DOHH2 (cell line): ENCODE data around the gene TMEM52B.

Experiments
- CTCF ChIP-seq: fragments of 200-600 bp; sonication (generic); IDR thresholded peaks from one replicate; pipeline ENCODE4 v1.5.1; 2014; ENCODE audit warnings: antibody characterized with exemption, mild to moderate bottlenecking, low read depth, low read length; ENCODE audit not compliant: poor library complexity, severe bottlenecking
- EZH2phosphoT487 ChIP-seq: fragments of 200-600 bp; sonication (generic); IDR thresholded peaks from 2 replicates; pipeline ENCODE4 v1.6.1; 2017; ENCODE audit warnings: borderline replicate concordance, mild to moderate bottlenecking, antibody characterized with exemption, low read length, moderate library complexity, mixed read lengths

DNA sequence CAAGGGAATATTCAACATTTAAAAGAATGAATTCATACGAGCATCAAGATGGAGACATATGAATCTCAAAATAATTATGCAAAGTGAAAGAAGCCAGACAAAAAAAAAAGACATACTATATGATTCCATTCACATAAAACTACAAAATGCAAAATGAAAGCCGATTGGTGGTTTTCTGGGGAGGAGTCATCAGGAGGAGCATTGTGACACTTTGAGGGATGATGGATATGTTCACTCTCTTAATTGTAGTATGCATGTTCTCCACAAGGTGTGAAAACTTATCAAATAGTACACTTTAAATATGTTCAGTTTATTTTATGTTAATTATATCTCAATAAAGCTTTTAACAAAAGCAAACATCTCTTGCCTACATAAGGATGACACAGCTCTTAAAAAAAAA lies 20.4 kb upstream of the TMEM52B start:
- TF ChIP-seq CTCF, result no peak
- TF ChIP-seq EZH2phosphoT487, result no peak
